GM15510 (cell line): ENCODE results near the gene NACC1.

Experiments used
- POLR2A ChIP-seq: IDR thresholded peaks from 3 replicates; pipeline ENCODE4 v1.6.1; 2011; ENCODE audit warnings: borderline replicate concordance; ENCODE audit not compliant: insufficient read length; ENCODE audit errors: extremely low read depth

NACC1 gene

GRCh38 chr19:13165162-13165997 lies 47.3 kb downstream of the NACC1 start:
- TF ChIP-seq POLR2A, result no peak

GRCh38 chr19:13169769-13170168 lies 51.7 kb downstream of the NACC1 start:
- TF ChIP-seq POLR2A, result no peak

GRCh38 chr19:13171146-13171545 lies 53.1 kb downstream of the NACC1 start:
- TF ChIP-seq POLR2A, result no peak

- TF ChIP-seq POLR2A, result no peak
These were observed 54.5 kb downstream of the NACC1 start for GRCh38 chr19:13172346-13173138.

- no peak for TF ChIP-seq POLR2A
These were observed 55.2 kb downstream of the NACC1 start for GRCh38 chr19:13173139-13173737.

GRCh38 chr19:13176345-13176744 lies 58.3 kb downstream of the NACC1 start:
- TF ChIP-seq POLR2A, result no peak

- no peak for TF ChIP-seq POLR2A
These were observed 63.8 kb downstream of the NACC1 start for GRCh38 chr19:13181747-13182388.

GRCh38 chr19:13187419-13187818 lies 69.4 kb downstream of the NACC1 start:
- TF ChIP-seq POLR2A, result no peak

GRCh38 chr19:13189600-13189999 lies 71.5 kb downstream of the NACC1 start:
- TF ChIP-seq POLR2A, result no peak
